OCI-LY1 (cell line): Measurements from ENCODE around the gene IGSF6.

Experiments
- EZH2 ChIP-seq: fragments of 200-600 bp; sonication (generic), shearing (Covaris generic); IDR thresholded peaks from 2 replicates; pipeline ENCODE4 v1.8.0; 2017; ENCODE audit warnings: borderline replicate concordance, mixed run types, mild to moderate bottlenecking, antibody characterized with exemption, low read length, moderate library complexity, mixed read lengths
- TF ChIP-seq, protein P1 (sequence below): fragments of 200-600 bp; sonication (generic), shearing (Covaris generic); IDR thresholded peaks from 2 replicates; pipeline ENCODE4 v1.5.1; 2017; ENCODE audit warnings: mild to moderate bottlenecking, antibody characterized with exemption, low read length, moderate library complexity, mixed read lengths

DNA sequence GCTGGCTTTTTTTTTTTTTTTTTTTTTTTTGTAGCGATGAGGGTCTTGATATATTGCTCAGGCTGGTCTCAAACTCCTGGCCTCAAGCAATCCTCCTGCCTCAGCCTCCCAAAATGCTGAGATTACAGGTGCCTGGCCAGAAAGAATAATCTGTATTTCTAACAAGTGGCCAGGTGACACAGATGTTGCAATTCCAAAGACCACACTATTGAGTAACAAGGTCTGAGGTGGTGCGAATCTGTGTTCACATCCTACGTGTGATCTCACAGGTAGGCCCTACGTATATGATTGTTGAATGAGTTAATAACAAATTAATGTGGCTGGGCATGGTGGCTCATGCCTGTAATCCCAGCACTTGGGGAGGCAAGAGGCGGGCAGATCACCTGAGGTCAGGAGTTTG, 44.6 kb upstream of the IGSF6 start:
- TF ChIP-seq EZH2, result no peak
- TF ChIP-seq, protein P1, sequence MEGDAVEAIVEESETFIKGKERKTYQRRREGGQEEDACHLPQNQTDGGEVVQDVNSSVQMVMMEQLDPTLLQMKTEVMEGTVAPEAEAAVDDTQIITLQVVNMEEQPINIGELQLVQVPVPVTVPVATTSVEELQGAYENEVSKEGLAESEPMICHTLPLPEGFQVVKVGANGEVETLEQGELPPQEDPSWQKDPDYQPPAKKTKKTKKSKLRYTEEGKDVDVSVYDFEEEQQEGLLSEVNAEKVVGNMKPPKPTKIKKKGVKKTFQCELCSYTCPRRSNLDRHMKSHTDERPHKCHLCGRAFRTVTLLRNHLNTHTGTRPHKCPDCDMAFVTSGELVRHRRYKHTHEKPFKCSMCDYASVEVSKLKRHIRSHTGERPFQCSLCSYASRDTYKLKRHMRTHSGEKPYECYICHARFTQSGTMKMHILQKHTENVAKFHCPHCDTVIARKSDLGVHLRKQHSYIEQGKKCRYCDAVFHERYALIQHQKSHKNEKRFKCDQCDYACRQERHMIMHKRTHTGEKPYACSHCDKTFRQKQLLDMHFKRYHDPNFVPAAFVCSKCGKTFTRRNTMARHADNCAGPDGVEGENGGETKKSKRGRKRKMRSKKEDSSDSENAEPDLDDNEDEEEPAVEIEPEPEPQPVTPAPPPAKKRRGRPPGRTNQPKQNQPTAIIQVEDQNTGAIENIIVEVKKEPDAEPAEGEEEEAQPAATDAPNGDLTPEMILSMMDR, result no peak
